Stimulated activated CD8-positive, alpha-beta memory T cell treated with anti-CD3 and anti-CD28 coated beads, Interleukin-15, amount 100 ng/mL, for 24 hours (primary cell): ENCODE data around the gene SNAI1.
"Not testable (repeated sequence)": the region's sequence is repeated elsewhere in the genome, so short reads cannot be mapped to it uniquely, and the experiment has no call there.

Source experiments
- DNase-seq: peaks from one replicate; pipeline ENCODE4 v3.0.0-alpha.2; 2020; ENCODE audit warnings: low read depth

SNAI1 gene

GRCh38 chr20:49982346-49983122 lies at the start of gene SNAI1:
TSS of gene SNAI1 (plus strand) at chr20:49982980. CDS start at chr20:49983060, 80 bp downstream.
- peak; percentile 46 for DNase-seq

GRCh38 chr20:49935746-49936152 lies 47.0 kb upstream of the SNAI1 start:
- no peak for DNase-seq

GRCh38 chr20:49936153-49937026 lies 46.4 kb upstream of the SNAI1 start, which contains the start of gene RNF114:
TSS of gene RNF114 (plus strand) at chr20:49936397. CDS start at chr20:49936413, 16 bp downstream.
- DNase-seq, result peak; percentile 88

- no peak for DNase-seq
These were observed 45.5 kb upstream of the SNAI1 start for GRCh38 chr20:49937027-49937929.

GRCh38 chr20:49938173-49939163 lies 44.3 kb upstream of the SNAI1 start:
- DNase-seq, result no peak

- no peak for DNase-seq
These were observed 41.3 kb upstream of the SNAI1 start for GRCh38 chr20:49941456-49941855.

GRCh38 chr20:49942303-49942702 lies 40.5 kb upstream of the SNAI1 start:
- DNase-seq, result no peak

- no peak for DNase-seq
These were observed 39.8 kb upstream of the SNAI1 start for GRCh38 chr20:49942942-49943341.

- no peak for DNase-seq
These were observed 37.5 kb upstream of the SNAI1 start for GRCh38 chr20:49945306-49945700.

GRCh38 chr20:49945701-49946477 lies 36.9 kb upstream of the SNAI1 start:
- no peak for DNase-seq

GRCh38 chr20:49948178-49948577 lies 34.6 kb upstream of the SNAI1 start:
- DNase-seq, result no peak

- DNase-seq, result no peak
These were observed 33.8 kb upstream of the SNAI1 start for GRCh38 chr20:49948809-49949507.

- no peak for DNase-seq
These were observed 31.6 kb upstream of the SNAI1 start for GRCh38 chr20:49951151-49951550.

GRCh38 chr20:49955167-49955566 lies 27.6 kb upstream of the SNAI1 start:
- DNase-seq, result no peak

GRCh38 chr20:49955830-49956396 lies 26.9 kb upstream of the SNAI1 start:
- not testable (repeated sequence) for DNase-seq

GRCh38 chr20:49956689-49957088 lies 26.1 kb upstream of the SNAI1 start:
- no peak for DNase-seq

GRCh38 chr20:49957089-49957938 lies 25.5 kb upstream of the SNAI1 start:
- DNase-seq, result not testable (repeated sequence)

- DNase-seq, result no peak
These were observed 21.4 kb upstream of the SNAI1 start for GRCh38 chr20:49961413-49961812.
